ENCODE data around the gene CA9.

DNA sequence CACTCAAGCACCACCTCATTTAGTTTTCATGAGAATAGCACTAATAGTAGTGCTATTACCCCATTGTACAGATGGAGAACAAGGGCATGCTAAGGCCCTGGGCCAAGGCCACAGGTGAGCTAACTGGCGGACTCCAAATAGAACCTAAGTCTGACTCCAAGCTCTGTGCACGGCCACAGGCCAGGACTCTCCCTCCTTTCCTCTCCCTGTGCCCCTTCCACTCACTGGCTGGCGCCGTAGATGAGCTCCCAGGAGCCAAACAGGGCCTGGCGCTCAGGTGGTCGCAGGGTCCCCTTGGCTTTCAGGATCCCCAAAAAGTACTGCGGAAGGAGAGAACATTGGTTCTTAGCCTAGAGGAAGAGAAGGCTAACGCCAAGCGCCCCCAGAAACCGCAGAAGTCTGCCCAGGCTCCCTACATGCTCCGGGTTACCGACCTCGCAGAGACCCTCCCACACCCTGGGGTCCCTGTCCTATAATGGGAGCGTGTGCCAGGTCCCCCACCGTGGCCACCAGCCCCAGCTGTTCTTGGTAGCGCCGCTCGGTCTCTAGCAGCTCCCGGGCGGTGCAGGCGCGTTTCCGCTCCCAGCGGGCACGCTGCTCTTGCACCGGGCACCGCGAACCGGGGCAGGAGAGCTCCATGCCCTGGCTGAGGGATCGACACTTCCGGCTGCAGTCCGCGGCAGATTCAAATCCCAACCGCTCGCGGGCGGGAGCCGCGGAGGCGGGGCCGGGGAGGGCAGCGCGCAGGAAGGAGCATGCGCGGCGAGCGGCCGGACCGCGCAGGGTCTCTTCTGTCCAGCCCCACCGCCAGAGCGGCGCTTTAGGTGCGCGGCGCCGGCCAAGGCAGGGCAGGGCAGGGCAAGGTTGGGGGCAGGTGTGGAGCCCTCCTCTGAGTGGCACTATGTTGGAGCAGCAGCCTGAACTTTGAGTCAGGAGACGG is 8.9 kb upstream of the CA9 start, which contains the start of gene ARHGEF39:
- TF ChIP-seq, protein P1, sequence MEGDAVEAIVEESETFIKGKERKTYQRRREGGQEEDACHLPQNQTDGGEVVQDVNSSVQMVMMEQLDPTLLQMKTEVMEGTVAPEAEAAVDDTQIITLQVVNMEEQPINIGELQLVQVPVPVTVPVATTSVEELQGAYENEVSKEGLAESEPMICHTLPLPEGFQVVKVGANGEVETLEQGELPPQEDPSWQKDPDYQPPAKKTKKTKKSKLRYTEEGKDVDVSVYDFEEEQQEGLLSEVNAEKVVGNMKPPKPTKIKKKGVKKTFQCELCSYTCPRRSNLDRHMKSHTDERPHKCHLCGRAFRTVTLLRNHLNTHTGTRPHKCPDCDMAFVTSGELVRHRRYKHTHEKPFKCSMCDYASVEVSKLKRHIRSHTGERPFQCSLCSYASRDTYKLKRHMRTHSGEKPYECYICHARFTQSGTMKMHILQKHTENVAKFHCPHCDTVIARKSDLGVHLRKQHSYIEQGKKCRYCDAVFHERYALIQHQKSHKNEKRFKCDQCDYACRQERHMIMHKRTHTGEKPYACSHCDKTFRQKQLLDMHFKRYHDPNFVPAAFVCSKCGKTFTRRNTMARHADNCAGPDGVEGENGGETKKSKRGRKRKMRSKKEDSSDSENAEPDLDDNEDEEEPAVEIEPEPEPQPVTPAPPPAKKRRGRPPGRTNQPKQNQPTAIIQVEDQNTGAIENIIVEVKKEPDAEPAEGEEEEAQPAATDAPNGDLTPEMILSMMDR (IDR thresholded peaks at IDR 0.05), result peak; percentile 53
- TF ChIP-seq EZH2phosphoT487 (IDR thresholded peaks at IDR 0.05), result no peak

All from neural progenitor cell (in vitro differentiated cells).